Eye (tissue), 1 donor: Measurements from ENCODE around the gene GIMAP1.

Experiments used
- DNase-seq: peaks from one replicate; pipeline ENCODE4 v3.0.0-alpha.2; 2015

The GIMAP1 gene

DNA sequence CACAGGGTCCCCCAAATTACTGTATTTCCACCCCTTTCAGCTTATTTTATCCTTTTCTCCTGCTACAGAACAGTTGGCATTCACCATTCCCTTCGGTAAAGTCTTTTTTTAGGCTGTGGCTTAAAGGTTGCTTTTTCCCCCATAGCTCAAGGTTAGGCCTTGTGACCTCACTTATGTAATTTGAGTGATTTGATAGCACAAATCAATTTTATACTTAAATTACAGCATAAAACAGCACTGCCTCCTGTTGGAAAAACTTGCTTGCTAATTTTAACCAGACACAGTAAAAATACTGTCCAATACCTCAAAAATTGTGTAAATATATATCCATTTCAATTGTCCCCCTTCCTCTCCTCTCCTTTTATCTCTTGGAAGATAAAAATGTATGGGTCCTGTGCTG is 7.1 kb downstream of the GIMAP1 start:
- no peak for DNase-seq

DNA sequence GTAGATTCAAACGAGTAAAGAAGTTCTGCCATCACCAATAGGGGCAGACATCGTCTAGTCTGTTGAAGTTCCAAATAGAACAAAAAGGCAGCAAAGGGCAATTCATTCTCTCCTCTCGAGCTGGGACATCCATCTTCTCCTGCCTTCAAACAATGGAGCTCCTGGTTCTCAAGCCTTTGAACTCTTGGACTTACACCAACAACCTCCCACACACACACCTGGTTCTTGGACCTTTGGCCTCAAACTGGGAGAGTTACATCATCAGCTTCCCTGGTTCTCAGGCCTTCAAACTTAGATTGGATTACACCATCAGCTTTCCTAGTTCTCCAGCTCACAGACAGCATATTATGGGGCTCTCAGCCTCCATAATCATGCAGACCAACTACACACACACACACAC is 11.0 kb downstream of the GIMAP1 start:
- no peak for DNase-seq

DNA sequence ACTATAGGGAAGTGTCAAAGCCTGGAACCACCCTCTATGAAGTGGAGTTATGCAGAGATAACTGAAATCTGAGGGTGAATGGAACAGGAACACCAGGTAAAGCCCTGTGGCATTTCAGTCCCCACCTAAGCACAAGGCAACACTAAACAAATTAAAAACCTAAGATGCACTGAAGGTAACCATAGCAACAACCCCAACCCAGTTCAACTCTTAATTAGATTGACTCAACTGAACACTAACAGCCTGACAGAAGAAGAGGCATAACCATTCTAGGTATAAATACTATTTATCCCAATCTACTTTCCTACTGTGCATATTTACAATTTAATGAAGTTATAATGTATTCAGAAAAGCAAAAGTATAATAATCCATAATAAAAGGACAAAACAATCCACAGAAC is 11.6 kb downstream of the GIMAP1 start:
- no peak for DNase-seq

DNA sequence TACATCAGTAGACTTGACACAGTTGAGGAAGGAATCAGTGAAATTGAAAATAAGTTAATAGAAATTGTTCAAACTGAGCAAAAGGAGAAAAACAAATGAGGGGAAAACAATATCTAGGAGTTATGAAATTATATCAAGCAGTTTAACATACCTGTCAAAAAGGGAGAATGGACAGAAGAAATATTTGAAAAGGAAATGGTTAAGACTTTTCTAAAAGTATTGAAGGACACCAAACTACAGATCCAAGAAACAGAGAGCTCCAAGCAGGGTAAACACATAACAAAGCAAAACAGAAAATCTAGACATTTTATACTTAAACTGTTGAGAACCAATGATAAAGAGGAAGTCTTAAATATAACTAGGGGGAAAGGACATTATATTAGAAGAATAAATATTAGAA is 12.2 kb downstream of the GIMAP1 start:
- no peak for DNase-seq

DNA sequence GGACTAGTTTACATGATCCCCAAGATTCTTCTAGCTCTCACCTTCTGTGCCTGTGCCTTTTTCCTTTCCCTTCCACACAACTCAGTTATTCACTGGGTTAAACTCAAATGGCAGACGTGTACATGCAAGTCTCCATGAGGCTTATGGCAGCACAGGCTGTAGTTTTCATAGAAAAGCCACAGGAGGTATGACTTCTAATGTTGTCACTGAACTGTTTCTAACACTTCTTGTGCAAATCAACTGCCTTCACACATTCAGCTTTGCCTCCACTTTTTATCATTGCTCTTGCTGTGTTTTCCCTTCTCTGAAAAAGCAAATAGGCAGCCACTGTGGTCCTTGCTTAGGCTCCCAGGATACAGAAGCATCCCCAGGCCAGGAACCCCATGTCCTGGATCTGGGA is 15.5 kb downstream of the GIMAP1 start:
- DNase-seq = no peak

DNA sequence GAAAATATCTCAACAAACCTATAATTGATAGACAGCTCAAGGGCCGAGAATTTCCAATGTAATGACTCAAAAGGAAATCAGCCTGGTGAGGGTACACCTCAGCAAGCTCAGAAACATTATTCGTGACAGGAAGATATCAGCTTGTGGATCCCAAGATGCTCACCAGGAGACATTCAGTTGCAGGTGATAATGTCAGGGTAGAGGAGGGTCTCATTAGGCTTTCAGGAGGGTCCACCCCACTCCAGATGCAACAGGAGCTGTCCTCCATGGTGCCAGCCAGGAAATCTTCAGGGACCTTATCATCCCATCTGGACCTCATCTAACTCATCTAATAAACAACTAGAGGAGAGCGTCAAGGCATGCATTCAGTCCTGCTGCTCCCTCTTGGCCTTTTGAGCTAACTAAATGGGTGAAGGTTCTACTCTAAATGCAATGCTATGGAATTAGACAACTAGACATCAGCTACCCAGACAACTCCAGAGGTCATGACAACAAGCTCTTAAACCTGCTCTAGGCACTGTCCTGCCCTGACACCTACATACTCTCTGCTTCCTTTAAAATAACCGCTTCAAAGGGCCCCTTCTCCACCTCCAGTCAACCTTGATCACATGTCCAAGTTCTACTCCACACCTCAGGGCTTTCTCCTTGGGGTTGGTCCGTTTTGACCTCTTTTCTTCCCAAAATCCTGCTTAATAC is 16.5 kb downstream of the GIMAP1 start:
- no peak for DNase-seq

DNA sequence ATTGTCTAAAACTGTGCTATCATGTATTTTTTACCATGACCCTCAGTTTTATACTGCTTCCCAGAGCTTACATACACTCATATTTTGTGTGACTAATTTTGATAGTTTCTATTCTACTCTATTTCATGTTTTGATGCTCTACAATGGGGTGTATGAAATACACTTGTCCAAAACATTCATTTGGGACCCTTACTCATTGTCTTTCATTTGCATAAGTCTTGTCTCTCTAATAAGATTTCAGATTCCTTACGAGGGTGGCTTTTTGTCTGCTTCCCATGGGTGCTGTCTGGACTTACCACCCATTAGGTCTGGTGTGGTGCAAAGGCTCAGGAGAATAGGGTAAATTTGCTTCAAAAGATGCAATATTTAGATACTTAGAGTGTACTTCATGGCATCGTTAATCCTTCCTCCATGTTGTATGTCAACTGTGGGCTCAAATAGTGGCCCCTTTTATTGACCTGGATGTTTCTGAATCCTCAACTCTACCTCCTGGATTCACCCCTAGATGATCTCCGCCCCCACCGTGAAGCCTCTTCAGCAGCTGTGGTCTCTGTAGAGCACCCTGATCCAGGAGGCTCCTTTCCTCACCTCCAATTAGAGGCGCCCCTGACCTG is 17.2 kb downstream of the GIMAP1 start:
- DNase-seq = no peak

DNA sequence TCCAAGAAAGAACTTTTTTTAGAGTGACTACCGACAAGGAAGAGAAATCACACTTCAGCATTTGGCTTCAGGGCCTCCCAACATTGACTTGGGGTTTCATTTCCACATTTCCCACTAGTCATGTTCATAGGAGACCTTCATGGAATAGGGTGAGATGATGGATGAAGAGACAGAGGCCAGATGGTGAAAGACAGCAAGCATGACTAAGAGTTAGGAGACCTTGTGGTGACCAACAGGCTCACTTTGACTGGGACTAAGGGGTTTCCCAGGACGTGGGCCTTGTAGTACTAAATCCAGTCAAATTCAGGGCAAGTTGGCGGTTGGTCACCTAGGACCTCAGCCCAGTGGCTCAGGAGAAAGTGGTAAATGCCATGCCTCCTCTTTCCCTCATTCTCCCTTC is 17.8 kb downstream of the GIMAP1 start:
- no peak for DNase-seq

DNA sequence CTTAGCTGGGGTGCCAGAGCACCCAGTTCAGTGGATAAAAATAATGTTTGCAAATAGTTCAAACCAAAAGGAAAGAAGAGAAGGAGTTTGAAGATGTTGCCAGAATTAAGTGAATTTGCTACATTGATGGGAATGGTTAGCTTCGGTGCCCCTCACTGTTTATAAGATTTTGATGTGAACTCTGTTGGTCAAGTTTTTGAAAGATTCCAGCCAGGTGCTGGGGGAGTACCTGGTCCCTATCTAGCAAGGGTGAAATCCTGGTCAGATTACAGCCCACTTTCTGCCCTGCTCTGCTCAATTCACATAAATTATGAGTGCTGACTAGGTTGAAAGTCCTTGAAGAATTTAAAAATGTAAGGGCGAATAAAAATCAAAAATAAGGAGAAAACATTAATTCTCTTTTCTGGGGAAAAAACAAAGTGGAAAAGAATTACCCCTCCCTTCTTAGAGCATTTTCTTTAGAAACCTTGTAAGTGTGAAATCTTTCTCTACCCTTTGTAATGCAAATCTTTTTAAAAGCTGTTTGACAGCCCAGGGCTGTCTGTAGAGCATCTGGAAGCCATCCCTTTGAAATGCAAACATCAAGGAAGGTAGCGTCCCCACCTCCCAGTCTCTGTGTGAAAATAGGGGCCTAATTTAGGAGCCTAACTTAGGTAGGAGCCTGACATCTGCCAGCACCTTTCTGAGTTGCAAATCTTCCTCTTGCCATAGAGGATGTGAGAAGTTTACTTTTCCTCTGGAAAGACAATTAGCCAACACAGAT is 19.4 kb downstream of the GIMAP1 start:
- DNase-seq = no peak

DNA sequence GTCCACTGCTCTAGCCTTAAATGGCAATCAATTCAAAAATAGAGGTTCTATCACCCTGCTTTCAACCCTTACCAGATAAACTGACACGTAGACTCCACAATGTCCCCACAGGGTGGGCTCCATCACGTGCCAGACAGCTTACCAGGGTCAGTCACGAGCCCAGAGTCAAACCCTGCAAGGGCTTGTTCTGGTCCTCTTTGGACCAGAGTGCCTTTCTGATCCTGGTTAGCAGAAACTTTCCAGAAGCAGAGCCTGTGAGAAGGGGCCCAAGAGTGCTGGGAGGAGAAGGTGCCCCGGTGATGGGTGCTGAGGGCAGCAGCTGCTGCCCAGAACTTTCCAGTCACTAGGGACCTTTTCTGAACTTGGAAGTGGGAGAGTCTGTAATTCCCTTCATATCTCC is 20.5 kb downstream of the GIMAP1 start:
- DNase-seq = no peak

DNA sequence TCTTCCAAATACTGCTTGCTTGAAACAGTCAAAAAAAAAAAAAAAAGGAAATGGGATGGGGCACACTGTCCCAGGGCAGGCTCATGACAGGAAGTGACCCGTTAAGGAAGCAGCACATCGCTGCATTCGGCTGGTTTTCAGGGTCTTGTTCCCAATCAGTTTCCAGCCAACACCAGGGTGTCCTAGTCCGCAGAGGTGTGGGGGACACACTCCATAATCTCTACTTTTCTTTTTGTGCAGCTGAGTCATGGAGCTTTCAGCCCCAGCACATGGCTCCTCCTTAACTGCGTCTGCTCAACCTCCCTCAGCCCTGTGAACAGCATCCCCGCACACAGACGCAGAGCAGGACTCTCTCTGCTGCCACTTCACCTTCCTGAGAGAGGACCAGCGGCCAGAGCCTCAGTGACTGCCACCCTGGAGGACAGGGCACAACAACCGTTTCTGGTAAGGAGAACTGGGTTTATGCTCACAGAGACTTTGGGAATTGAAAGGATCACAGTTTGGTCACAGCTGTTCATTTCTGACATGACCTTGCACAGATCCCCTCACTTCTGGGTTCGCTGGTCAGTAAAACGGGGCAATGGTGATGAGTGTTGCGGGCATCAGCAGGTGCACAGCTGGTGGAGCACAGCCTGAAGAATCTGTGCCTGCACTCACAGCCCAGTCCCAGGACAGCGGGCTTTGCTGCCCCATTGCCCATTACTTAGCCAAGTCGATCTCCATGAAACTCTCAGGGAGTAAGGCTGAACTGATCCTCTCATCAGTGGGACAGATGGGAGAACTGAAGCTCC is 21.0 kb downstream of the GIMAP1 start, which contains the start of gene GIMAP5:
GIMAP5 (plus strand) TSS at position 154 of the 791 bp plus-strand sequence. CDS start 3,467 bp downstream, outside the sequence.
- no peak for DNase-seq

DNA sequence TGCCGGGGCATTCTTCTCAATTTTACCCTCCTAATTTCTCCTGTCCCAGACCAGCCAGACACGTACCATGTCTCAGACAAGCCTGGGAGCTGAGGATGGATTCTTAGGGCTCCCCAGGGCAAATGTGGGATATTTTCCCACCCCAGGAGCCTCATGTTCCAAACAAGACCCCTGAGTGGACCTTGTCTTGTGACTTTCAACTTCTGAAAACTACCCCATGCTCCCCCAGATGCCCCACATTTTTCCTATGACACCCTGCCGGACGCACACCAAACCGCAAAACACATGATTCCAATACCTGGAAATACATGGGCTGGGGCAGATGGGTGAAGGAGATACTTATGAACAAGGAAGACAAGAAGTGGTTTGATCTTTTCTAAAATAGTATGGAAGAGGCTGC is 21.7 kb downstream of the GIMAP1 start:
- DNase-seq = no peak

DNA sequence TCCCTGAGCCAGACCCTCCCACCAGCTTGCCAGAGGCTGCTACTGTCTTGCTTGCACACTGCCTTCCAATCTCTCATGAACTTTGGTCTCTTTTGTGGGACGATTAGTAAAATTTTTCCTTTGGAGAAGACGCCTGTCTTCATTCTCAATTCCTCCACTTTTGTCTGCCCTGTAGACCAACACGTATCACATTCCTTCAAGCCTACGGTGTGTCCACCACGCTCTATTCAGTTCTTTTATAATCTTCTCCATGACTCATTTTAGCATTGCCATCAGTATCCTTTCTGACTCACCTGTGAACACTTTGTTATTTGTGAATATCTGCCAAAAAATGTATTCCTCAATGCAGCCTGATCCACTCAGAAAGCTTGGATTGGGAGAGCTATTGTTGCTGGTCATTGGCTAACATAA is 22.2 kb downstream of the GIMAP1 start:
- DNase-seq = no peak

DNA sequence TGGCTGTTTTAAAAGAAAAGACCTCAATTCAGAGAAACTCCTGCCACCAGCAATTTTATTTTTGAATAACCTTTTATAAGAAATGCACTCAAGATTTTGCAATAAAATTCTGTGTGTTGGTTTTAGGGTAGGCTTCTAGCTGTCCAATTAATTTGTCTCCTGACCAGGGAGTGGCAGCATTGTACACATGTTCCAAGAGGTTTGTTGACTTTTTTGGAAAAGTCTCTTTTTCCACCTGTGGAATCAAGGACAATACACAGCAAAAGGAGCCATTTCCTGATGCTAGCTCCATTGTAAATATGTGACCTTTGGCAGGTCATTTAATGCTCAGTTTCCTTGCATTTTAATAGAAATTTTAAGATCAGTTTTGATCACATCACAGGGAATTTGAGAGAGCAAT is 22.6 kb downstream of the GIMAP1 start:
- no peak for DNase-seq

DNA sequence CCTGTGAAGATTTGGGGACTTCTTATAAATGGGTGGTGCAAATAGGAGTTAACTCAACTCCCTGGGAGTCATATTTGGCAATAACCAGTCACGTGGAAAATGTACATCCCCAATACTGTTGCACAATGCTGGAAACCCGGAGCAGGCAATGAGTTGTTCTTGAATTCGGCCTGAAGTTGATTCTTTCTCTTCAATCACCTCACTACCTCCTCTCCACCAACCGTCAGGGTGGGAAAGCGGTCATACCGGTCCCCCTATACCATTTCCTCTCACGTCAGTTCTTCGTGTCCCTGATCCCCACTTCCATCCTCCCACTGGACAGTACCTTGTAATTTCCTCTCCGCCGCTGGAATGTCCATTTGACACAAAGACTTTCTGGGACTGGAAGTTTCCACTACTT is 23.6 kb downstream of the GIMAP1 start:
- no peak for DNase-seq

DNA sequence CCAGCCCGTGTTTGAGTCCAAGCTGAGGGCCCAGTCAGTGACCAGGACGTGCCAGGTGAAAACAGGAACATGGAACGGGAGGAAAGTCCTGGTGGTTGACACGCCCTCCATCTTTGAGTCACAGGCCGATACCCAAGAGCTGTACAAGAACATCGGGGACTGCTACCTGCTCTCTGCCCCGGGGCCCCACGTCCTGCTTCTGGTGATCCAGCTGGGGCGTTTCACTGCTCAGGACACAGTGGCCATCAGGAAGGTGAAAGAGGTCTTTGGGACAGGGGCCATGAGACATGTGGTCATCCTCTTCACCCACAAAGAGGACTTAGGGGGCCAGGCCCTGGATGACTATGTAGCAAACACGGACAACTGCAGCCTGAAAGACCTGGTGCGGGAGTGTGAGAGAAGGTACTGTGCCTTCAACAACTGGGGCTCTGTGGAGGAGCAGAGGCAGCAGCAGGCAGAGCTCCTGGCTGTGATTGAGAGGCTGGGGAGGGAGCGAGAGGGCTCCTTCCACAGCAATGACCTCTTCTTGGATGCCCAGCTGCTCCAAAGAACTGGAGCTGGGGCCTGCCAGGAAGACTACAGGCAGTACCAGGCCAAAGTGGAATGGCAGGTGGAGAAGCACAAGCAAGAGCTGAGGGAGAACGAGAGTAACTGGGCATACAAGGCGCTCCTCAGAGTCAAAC is 26.0 kb downstream of the GIMAP1 start:
- no peak for DNase-seq

DNA sequence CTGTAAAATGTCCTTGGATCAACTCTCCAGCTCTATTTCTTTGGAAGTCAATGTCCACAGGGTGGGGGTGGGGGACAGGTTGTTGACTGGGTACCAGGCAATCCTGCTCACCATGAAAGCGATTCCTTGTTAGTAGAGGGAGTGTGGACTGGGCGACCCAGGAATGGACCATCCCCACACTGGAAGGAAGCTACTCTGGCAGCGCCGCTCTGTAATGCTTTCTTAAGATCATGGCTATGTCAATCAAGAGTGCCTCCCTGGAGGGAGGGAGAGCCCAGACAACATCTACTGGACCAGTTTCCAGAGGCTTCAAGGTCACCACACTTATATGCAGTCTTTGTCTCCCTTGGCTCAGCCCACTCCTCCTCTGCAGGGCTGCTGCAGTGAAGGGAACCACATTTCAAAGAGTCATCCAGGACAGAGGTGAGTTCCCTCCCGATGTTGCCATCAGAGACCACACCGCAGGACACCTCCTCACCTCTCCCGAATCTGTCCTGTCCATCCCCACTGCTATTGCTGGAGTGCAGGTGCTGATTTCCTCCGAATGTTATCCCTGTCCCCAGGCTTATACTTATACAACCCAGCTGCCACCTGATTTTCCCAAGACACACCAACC is 27.7 kb downstream of the GIMAP1 start:
- DNase-seq = no peak

DNA sequence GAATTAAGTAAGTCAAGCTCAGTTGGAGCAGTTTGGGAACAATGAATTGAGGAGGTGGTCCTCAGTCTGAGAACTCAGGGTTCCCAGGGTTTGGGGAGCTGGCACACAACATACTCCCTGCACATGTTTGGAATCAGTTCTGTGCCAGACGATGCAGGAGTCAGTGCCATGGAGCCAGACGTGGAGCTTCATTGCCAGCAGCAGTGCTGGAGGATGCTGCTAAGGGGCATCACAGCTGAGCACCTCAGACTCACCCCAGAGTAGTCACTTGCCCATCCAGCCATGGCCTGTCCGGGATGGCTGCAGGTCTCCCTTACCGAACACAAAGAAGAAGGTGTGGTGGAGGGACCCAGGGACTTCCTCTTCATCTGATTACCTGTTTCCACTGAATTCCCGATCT is 28.7 kb downstream of the GIMAP1 start:
- no peak for DNase-seq

DNA sequence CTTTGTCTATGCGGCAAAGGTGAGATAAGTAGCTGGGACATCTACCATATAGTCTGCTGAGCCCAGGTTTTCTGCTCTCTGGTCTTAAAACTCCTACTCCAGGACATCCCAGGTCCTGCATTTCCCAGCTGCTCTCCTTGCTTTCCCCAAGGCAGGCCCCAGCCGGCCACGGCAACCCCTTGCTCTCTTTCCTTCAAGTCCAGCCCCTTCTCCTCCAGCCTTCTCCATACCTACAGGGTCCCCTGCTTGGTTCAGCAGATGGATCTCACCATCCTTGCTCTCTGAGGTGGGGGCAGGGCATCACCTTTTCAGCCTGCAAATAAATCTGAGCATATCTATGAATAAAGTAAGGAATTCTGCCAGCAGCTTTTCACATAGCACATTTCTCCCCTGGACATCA is 29.5 kb downstream of the GIMAP1 start:
- DNase-seq = no peak

DNA sequence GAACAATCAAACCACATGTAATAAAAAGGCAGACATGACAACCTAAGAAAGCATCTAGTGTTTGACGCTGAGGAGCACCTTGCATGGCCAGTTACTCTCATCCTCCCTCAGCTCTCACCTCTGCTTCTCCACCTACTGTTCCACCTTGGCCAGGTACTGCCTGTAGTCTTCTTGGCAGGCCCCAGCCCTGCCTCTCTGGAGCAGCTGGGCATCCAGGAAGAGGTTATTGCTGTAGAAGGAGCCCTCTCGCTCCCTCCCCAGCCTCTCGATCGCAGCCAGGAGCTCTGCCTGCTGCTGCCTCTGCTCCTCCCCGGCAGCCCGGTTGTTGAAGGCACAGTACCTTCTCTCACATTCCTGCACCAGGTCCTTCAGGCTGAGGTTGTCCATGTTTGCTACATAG is 30.5 kb downstream of the GIMAP1 start:
- DNase-seq = no peak

DNA sequence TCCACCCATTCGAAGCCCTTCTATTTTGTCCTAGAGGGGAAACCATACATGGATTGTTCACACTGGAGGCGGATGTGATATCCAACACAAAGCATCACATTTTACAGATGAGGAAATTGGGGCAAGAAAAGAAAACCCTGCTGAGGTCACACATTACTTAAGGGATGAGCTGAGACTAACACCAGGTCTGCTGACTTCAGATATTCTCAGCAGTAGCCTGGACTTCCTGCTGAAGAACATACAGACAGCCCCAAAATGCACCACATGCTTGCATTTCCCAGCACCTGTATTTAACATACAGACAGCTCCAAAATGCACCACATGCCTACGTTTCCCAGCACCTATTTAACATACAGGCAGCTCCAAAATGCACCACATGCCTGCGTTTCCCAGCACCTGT is 32.0 kb downstream of the GIMAP1 start:
- no peak for DNase-seq

DNA sequence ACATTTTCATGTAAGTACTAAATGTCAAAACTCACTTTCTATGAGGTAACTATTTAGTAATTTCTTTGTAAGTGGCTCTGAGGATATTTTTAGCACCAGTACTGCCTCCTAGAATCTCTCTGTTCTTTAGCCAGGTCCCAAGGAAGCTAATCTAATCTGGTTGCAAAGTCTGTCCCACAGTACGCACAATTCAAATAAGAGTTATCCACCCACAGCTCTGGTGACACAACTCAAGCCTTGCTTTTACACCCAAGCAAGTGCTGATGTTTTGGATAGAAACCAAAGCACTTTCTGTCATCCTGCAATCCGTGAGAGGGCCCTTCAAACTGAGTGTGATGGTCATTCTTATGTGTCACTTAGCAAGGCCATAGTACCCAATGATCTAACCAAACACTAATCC is 35.3 kb downstream of the GIMAP1 start:
- no peak for DNase-seq
